ENCODE measurements around the gene TUBA4A. TPM values are rescaled to one million over a fixed set of nuclear protein-coding genes. Genes with fewer than 3 reads are reported as not detected.

Gene TUBA4A
- total RNA-seq (2022; extraction: Qiagen RNA extraction; ENCODE audit: low read depth), result 299 to 359 TPM (median 345 TPM) in 5 replicates

DNA sequence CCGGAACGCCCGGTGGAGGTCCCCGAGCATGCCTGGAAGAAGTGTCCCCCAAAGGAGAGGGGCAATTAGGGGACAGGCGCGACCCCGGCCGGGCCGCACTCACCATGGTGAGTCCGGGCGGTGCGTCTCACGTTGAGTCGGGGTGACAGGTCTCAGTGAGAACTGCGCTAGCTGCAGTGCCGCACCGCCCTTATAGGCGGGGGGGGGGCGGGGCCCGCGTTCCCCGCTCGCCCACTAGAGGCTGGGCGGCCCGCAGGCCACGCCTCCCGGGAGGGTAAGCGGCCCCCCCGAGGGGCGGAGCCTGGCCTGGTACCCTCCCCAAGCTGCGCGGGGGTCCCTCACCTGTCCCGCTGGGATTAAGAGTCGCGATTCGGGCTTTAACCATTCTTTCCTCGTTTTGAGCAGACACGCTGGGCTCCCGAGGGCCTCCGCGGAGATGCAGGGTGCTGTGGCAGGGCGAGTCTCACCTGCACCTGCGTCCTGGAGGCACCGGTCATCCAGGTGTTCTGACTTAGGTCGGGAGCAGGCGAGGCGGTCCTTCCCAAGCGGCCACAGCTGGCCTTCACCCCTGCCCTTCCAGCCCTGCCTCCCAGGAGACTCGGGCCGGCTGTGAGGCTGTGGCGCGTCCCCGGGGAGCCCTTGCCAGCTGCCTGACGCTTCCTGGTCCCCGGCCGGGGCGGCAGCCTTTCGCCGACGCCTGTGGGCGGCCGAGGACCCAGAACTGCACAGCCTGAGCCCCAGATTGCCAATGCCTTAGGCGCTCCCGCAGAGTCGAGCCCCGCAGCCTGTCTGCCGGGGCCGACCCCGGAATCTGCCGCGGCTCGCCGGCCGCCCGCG is at the start of gene TUBA4A:
TUBA4A (minus strand) TSS at position 166 of the 837 bp plus-strand sequence; CDS start at position 106, 60 bp downstream.

DNA sequence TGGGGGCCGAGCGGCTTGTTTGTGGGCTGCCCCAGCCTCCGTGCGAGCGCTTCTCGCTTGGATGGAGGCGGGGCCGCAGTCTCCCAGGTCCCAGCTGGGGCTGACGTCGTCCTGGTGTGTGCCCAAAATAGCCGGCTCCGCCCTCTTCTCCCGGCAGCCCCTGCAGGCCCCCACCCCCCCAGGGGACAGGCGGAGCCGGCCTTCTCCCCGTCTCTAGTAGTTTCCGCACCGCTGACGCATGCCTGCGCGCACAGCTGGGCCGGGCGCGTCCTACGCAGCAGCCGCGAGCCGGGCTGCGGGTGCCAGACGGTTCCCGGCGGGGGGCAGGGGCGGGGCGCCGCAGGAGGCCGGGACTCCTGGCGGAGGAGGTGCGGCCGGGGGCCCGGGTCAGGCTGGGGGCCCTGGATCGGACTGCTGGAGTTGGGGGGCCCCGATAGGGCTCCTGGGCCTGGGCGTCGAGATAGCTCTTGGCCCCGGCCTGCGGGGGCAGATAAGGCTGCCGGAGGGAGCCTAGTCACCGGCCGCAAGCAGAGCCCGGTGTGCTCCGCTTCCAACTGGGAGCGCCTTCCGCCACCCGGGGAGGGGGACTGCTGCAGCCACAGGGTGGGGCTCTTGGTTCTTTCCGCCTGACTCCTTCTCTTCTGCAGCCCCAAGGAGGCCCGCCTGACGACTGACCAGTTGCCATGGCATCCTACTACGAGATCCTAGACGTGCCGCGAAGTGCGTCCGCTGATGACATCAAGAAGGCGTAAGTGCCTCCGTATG is 25.6 kb upstream of the TUBA4A start, which contains the start of gene DNAJB2:
DNAJB2 (plus strand) TSS at position 216 of the 765 bp plus-strand sequence; CDS start at position 684, 468 bp downstream.

DNA sequence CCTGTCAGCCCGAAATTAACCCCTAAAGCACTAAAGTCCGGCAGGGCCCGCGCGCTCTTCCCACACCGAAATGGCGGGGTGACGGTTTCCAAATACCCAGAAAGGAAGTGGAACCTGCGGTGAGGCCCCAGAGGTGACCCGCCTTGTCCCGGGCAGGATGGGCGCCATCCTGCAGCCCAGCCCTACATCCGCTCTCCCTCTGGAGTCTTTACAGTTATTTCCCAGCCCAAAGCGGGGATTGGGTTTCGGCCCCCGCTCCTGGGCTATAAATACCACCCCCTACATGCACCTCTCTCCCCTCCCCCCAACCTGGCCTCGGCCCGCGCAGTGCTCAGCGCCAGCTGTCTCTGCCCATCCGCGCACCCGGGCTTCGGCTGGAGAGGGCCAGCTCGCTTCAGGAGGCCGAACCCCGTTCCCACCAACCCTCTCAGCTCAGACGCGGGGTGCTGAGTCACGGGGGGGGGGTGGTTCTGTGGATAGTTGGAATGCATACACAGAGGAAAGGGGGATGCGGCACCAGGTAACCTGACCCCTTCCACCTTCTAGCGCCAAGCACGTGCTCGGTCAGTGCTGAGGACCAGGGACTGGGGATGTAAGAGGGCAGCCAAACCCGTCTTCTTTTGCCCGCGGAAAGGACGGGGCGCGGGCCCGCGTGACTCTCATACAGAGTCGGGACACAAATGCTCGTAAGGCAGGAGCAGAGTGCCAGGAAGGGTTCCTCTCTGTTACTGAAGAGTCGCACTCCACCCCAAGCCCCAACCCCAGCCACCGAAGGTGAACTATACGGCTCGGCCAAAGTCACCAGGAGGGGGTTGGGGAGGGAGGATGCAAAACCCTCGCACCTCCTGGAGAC is 592 bp downstream of the TUBA4A start, which contains the start of gene TUBA4B:
TUBA4B (plus strand) TSS at position 344 of the 853 bp plus-strand sequence; CDS start at position 509, 165 bp downstream.

DNA sequence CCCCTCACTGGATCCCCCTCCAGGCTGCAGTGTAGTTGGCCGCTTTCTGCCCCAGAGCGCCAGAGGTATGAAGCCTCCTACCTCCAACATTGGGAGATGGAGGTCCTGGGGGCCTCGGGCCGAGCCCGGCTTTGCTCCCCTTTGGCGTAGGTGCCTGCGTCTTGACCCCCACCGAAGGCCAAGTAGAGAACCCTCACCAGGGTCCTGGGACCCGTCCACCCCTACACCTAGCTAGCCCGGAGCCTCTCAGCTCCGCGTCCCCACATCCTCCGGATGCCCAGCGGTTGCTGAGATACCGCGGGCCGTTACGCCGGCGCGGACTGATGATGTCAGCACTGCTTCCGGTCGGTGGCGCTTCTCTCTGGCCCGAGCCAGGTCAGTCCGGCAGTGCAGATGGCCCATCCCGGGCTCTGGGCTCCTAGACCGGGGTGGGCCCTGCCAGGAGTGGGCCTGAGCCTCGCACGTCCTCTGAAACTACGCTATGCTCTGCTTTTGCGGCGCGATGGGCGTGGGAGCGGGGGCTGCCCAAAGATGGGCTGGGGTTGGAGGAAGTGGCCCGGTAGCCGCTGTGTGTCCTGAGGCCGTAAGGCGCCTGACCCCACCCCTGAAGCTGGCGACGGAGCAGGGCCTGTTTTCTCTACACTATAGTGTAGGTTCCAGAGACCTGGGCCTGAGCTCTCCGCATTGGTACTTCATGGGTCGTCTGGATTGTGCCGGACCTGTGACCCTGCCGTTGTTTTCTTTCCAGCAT is 8.4 kb downstream of the TUBA4A start, which contains the start of the genes GLB1L and STK16:
GLB1L (minus strand) TSS at position 297 of the 751 bp plus-strand sequence. CDS start 1,871 bp downstream, outside the sequence.
STK16 (plus strand) TSS at position 332 of the 751 bp plus-strand sequence. CDS start 521 bp downstream, outside the sequence.

DNA sequence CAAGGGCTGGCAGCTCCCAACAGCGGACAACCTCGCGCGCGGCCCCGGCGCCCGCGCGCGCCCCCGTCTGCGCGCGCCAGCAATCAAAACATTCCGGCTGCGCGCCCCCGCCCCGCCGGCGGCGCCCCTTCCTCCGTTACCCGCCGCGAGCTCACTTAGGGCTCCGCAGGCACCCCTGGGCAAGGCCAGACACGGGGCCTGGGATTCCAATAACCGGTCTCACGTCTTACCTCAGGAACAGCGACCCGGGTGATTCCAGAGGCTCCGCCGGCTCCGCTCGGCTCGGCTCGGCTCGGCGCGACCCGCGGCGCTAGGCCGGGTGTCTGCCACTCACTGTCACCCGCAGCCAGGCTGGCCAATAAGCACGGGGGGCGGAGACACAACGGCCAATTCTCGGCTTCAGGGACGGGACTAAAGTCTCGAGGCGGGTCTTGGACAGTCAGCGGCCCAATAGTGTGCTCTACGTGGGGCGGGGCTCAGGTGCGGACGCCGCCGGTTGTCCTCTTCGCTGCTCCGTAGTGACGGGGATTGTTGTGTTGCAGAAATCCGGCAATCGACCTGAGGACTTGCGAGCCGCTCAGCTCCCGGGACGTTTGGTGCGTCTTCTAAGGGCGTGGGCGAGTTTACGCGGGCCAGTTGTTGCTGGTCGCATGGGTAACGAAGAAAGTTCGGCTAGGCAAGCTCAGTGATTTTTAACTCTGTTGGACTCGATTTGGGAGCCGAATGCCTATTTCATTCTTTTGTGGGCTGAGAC is 24.2 kb downstream of the TUBA4A start, which contains the start of the genes ANKZF1 and ATG9A:
ANKZF1 (plus strand) TSS at position 502 of the 754 bp plus-strand sequence. CDS start 452 bp downstream, outside the sequence.
ATG9A (minus strand) TSS at position 332 of the 754 bp plus-strand sequence. CDS start 1,612 bp downstream, outside the sequence.

DNA sequence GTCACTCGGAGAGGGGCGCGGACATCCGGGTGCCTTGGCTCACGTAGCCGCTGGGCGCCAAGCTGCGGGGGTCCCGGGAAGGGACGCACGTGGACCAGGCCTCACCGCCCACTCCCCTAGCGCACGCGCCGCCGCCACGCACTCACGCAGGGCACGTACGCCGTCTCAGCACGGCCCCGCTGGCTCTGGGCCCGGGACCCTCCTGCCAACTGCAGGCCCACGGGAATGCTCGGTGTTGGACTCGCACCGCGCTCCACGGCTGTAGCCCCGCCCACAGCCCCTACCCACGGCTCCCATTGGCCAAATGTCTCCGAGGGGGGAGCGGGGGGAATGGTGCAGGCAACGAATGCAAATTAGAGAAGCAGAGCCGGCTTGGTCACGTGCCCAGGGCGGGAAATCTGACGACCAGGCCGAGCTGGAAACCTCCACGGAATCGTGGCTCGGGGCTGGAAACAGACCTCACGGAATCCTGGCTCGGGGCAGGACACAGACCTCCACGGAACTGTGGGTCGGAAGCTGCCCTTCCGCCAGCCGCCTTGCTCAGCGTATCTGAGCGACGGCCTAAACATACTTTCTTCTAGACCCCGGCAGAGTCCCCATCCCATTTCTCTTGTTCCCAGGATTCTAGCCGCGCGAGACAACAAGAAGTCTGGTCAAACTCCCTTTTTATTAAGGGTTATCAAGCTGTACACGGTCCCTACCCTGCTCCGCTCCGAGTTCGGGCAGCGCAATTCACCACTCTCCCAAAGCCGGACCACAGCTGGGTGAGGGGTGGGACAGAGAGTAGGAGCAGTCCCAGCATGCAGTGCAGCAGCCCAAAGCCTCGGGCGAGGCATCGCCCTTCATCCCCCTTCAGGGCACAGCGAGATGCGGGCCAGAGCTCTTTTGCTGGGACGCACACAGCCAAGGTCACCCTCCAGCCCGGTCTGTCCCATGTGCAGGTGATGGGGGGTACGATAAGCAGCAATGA is 34.7 kb downstream of the TUBA4A start, which contains the start of gene ABCB6:
ABCB6 (minus strand) TSS at position 227 of the 970 bp plus-strand sequence. CDS start 285 bp downstream, outside the sequence.

DNA sequence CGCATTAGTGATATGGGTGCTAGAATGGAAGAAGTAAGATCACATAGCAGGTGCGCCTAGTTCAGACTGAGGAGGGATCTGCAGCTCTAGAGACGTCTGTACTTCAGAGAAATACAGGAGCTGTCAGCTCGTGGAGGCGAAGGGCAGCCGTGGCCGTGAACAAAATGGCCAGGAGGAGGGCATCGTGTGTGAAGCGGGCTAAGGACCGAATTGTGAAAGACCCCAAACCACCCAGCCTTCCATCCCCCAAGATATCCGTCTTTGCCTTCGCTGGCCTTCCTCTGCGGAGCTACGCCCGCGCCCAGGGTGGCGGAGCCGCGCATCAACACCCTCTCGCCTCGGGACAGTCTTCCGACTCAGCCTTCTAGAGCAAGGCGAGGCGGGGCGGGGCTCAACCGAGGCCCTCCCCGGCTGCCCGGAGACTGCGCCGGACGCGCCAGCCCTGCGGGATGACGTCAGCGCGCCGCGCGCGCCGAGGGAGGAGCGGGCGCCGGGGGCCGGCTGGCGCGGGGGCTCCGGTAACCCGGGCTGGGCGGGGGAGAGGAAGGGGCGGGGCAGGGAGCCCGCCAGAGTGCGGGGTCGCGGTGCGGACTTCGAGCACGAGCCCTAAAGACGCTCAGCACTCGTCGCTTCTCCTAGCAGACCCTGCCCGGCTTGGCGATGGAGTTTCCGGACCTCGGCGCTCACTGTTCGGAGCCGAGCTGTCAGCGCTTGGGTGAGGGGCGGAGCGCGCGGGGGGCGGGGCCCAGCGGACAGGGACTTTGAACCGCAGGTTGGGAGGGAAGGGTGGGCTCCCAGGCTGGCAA is 47.2 kb downstream of the TUBA4A start, which contains the start of gene ZFAND2B:
ZFAND2B (plus strand) TSS at position 455 of the 806 bp plus-strand sequence; CDS start at position 661, 206 bp downstream.

Other genes with a start within 250 kb of the TUBA4A start
- gene CFAP65, start 212.4 kb downstream of the TUBA4A start, total RNA-seq (2022; extraction: Qiagen RNA extraction; ENCODE audit: low read depth), result 0.11 to 0.23 TPM (median 0.18 TPM) in 5 replicates
- gene IHH, start 193.0 kb downstream of the TUBA4A start, total RNA-seq (2022; extraction: Qiagen RNA extraction; ENCODE audit: low read depth), result 0.25 to 0.47 TPM (median 0.37 TPM) in 4 of 5 replicates, not detected in the other
- 14.2 to 16.2 TPM (median 15.2 TPM) in 5 replicates for gene NHEJ1, start 93.1 kb downstream of the TUBA4A start, total RNA-seq (2022; extraction: Qiagen RNA extraction; ENCODE audit: low read depth)
- gene SLC23A3, start 83.9 kb downstream of the TUBA4A start, total RNA-seq (2022; extraction: Qiagen RNA extraction; ENCODE audit: low read depth), result 0.28 to 0.80 TPM (median 0.46 TPM) in 5 replicates
- gene CNPPD1, start 77.0 kb downstream of the TUBA4A start, total RNA-seq (2022; extraction: Qiagen RNA extraction; ENCODE audit: low read depth), result 32.1 to 55.5 TPM (median 46.5 TPM) in 5 replicates
- 53.9 to 88.2 TPM (median 84.2 TPM) in 5 replicates for gene RETREG2, start 75.6 kb downstream of the TUBA4A start, total RNA-seq (2022; extraction: Qiagen RNA extraction; ENCODE audit: low read depth)
- gene ZFAND2B, start 47.1 kb downstream of the TUBA4A start, total RNA-seq (2022; extraction: Qiagen RNA extraction; ENCODE audit: low read depth), result 12.4 to 25.5 TPM (median 20.6 TPM) in 5 replicates
- gene ABCB6, start 35.0 kb downstream of the TUBA4A start, total RNA-seq (2022; extraction: Qiagen RNA extraction; ENCODE audit: low read depth), result 23.6 to 35.5 TPM (median 32.1 TPM) in 5 replicates
- 30.5 to 48.5 TPM (median 47.1 TPM) in 5 replicates for gene ATG9A, start 24.3 kb downstream of the TUBA4A start, total RNA-seq (2022; extraction: Qiagen RNA extraction; ENCODE audit: low read depth)
- 16.7 to 21.8 TPM (median 20.0 TPM) in 5 replicates for gene ANKZF1, start 24.1 kb downstream of the TUBA4A start, total RNA-seq (2022; extraction: Qiagen RNA extraction; ENCODE audit: low read depth)
- gene GLB1L, start 8.5 kb downstream of the TUBA4A start, total RNA-seq (2022; extraction: Qiagen RNA extraction; ENCODE audit: low read depth), result 5.3 to 9.7 TPM (median 6.5 TPM) in 5 replicates
- 23.4 to 34.2 TPM (median 27.8 TPM) in 5 replicates for gene STK16, start 8.4 kb downstream of the TUBA4A start, total RNA-seq (2022; extraction: Qiagen RNA extraction; ENCODE audit: low read depth)
- gene TUBA4B, start 675 bp downstream of the TUBA4A start, total RNA-seq (2022; extraction: Qiagen RNA extraction; ENCODE audit: low read depth), result 0.26 to 0.33 TPM (median 0.27 TPM) in 3 of 5 replicates, not detected in the others
- 28.6 to 57.4 TPM (median 45.2 TPM) in 5 replicates for gene DNAJB2, start 25.4 kb upstream of the TUBA4A start, total RNA-seq (2022; extraction: Qiagen RNA extraction; ENCODE audit: low read depth)
- gene PTPRN, start 55.5 kb upstream of the TUBA4A start, total RNA-seq (2022; extraction: Qiagen RNA extraction; ENCODE audit: low read depth), result 1.1 to 1.8 TPM (median 1.4 TPM) in 5 replicates
- gene RESP18, start 78.8 kb upstream of the TUBA4A start, total RNA-seq (2022; extraction: Qiagen RNA extraction; ENCODE audit: low read depth), result not detected in 5 replicates
- gene DNPEP, start 134.0 kb upstream of the TUBA4A start, total RNA-seq (2022; extraction: Qiagen RNA extraction; ENCODE audit: low read depth), result 51.7 to 64.3 TPM (median 58.3 TPM) in 5 replicates
- gene DES, start 164.5 kb upstream of the TUBA4A start, total RNA-seq (2022; extraction: Qiagen RNA extraction; ENCODE audit: low read depth), result 0.18 to 0.51 TPM (median 0.40 TPM) in 3 of 5 replicates, not detected in the others
- 5.1 to 10.4 TPM (median 6.9 TPM) in 5 replicates for gene SPEG, start 180.9 kb upstream of the TUBA4A start, total RNA-seq (2022; extraction: Qiagen RNA extraction; ENCODE audit: low read depth)
- 30.0 to 39.8 TPM (median 38.7 TPM) in 5 replicates for gene GMPPA, start 245.0 kb upstream of the TUBA4A start, total RNA-seq (2022; extraction: Qiagen RNA extraction; ENCODE audit: low read depth)

All from A549 treated with ZK216348 at 1 μM for 4 hours (cell line).